Hepatocyte (in vitro differentiated cells): Measurements from ENCODE around the gene SCYGR3.

Experiments used
- CTCF ChIP-seq: fragments of 200-600 bp; sonication (generic); IDR thresholded peaks from 2 replicates; pipeline ENCODE4 v1.5.1; 2016; ENCODE audit warnings: antibody characterized with exemption, mild to moderate bottlenecking; ENCODE audit not compliant: poor library complexity
- EZH2 ChIP-seq: fragments of 200-600 bp; sonication (generic); IDR thresholded peaks from 2 replicates; pipeline ENCODE4 v1.6.1; 2016; ENCODE audit warnings: antibody characterized with exemption, mild to moderate bottlenecking, borderline replicate concordance
- EZH2phosphoT487 ChIP-seq: fragments of 200-600 bp; sonication (generic); IDR thresholded peaks from one replicate; pipeline ENCODE4 v1.6.1; 2018; ENCODE audit warnings: antibody characterized with exemption, mild to moderate bottlenecking, low read depth, moderate library complexity; ENCODE audit not compliant: unreplicated experiment, severe bottlenecking

- TF ChIP-seq EZH2phosphoT487 (no peak), CTCF (no peak), EZH2 (no peak)
Measured at GRCh38 chr2:227602358-227602757, 12.3 kb downstream of the SCYGR3 start.
